Astrocyte (in vitro differentiated cells and primary cell): ENCODE data around the gene SNRPD2. TPM values are rescaled to one million over a fixed set of nuclear protein-coding genes. Genes with fewer than 3 reads are reported as not detected.
"Not testable (repeated sequence)": the region's sequence is repeated elsewhere in the genome, so short reads cannot be mapped to it uniquely, and the experiment has no call there.

ENCODE experiments used
- DNase-seq: peaks from one replicate; pipeline ENCODE4 v3.0.0-alpha.2; 2010; ENCODE audit warnings: low read depth
- FAIRE-seq: peaks from 2 replicates; lab custom pipeline; 2011; peaks lifted over from hg19 to GRCh38; lab: Jason Lieb, UNC
- H2AFZ ChIP-seq: 2 replicates; pipeline ENCODE4 v1.6.0; 2012; ENCODE audit warnings: low read depth, low read length, inconsistent platforms
- H3K27ac ChIP-seq: 2 replicates; pipeline ENCODE4 v1.5.1; 2011; ENCODE audit warnings: low read depth, low read length, inconsistent platforms
- H3K27me3 ChIP-seq: 2 replicates; pipeline ENCODE4 v1.6.0; 2011; ENCODE audit warnings: low read length, inconsistent platforms; ENCODE audit not compliant: insufficient read depth
- H3K36me3 ChIP-seq: 2 replicates; pipeline ENCODE4 v1.5.1; 2011; ENCODE audit warnings: low read length, inconsistent platforms; ENCODE audit not compliant: insufficient read depth
- H3K4me1 ChIP-seq: 2 replicates; pipeline ENCODE4 v1.5.1; 2011; ENCODE audit warnings: low read length, inconsistent platforms; ENCODE audit not compliant: insufficient read depth
- H3K4me2 ChIP-seq: 2 replicates; pipeline ENCODE4 v1.6.0; 2012; ENCODE audit warnings: low read length, inconsistent platforms
- H3K4me3 ChIP-seq: 2 replicates; pipeline ENCODE4 v1.5.1; 2011; ENCODE audit warnings: low read depth, mild to moderate bottlenecking, low read length, inconsistent platforms; ENCODE audit not compliant: insufficient read depth
- H3K79me2 ChIP-seq: 2 replicates; pipeline ENCODE4 v1.6.0; 2012; ENCODE audit warnings: mild to moderate bottlenecking, low read length, inconsistent platforms; ENCODE audit not compliant: insufficient read depth
- H3K9ac ChIP-seq: 2 replicates; pipeline ENCODE4 v1.6.0; 2012; ENCODE audit warnings: mild to moderate bottlenecking, low read length, inconsistent platforms
- H3K9me3 ChIP-seq: 2 replicates; pipeline ENCODE4 v1.5.1; 2012; ENCODE audit warnings: low read depth, mild to moderate bottlenecking, low read length, inconsistent platforms; ENCODE audit not compliant: insufficient read depth
- H4K20me1 ChIP-seq: 2 replicates; pipeline ENCODE4 v1.6.0; 2012; ENCODE audit warnings: low read length, inconsistent platforms; ENCODE audit not compliant: insufficient read depth
- H3K27ac Mint-ChIP-seq: one replicate; pipeline ENCODE4 v1.8.0; 2021; ENCODE audit warnings: mild to moderate bottlenecking, mixed read lengths; ENCODE audit not compliant: unreplicated experiment
- H3K27me3 Mint-ChIP-seq: one replicate; pipeline ENCODE4 v1.8.0; 2021; ENCODE audit warnings: low read depth, mixed read lengths; ENCODE audit not compliant: unreplicated experiment
- H3K36me3 Mint-ChIP-seq: one replicate; pipeline ENCODE4 v1.8.0; 2021; ENCODE audit warnings: low read depth, mixed read lengths; ENCODE audit not compliant: unreplicated experiment
- H3K4me1 Mint-ChIP-seq: one replicate; pipeline ENCODE4 v1.8.0; 2021; ENCODE audit warnings: low read depth, mixed read lengths; ENCODE audit not compliant: unreplicated experiment
- H3K4me3 Mint-ChIP-seq: one replicate; pipeline ENCODE4 v1.8.0; 2021; ENCODE audit warnings: mild to moderate bottlenecking, moderate library complexity, mixed read lengths; ENCODE audit not compliant: unreplicated experiment
- H3K9me3 Mint-ChIP-seq: one replicate; pipeline ENCODE4 v1.8.0; 2021; ENCODE audit warnings: mild to moderate bottlenecking, mixed read lengths; ENCODE audit not compliant: unreplicated experiment
- CTCF ChIP-seq: IDR thresholded peaks from 2 replicates; pipeline ENCODE4 v1.5.1; 2011; ENCODE audit warnings: low read depth, mild to moderate bottlenecking, inconsistent platforms, low read length, moderate library complexity; ENCODE audit not compliant: insufficient read depth
- EZH2 ChIP-seq: IDR thresholded peaks from 2 replicates; pipeline ENCODE4 v1.6.1; 2012; ENCODE audit warnings: mild to moderate bottlenecking, low read length, inconsistent platforms; ENCODE audit not compliant: insufficient read depth
- total RNA-seq: library from RNA; stranded (reverse); gene quantifications from 2 replicates; pipeline ENCODE4 v1.2.1, GENCODE V29; 2021

SNRPD2 gene
- total RNA-seq, 1 donor from 2014 or later: 459 TPM

- peak overlapping the region; percentile 97 for H3K4me3 ChIP-seq
- H3K36me3 Mint-ChIP-seq: peaks cover 4% of the 10 kb centered on the region
Measured at GRCh38 chr19:45729800-45730290, 38.1 kb upstream of the SNRPD2 start.

GRCh38 chr19:45728683-45729082 is 36.9 kb upstream of the SNRPD2 start:
- H3K27ac Mint-ChIP-seq: not testable (repeated sequence)

More at GRCh38 chr19:45729800-45730290, 38.1 kb upstream of the SNRPD2 start:
- Histone ChIP-seq H3K27me3 (no peaks in the 10 kb centered on the region), H3K9ac (peak overlapping the region; percentile 97), H3K4me2 (peak overlapping the region; percentile 100), H3K36me3 (no peaks in the 10 kb centered on the region), H3K79me2 (peaks cover 59% of the 10 kb centered on the region), H2AFZ (peak overlapping the region; percentile 82), H3K9me3 (no peaks in the 10 kb centered on the region), H4K20me1 (peaks cover 38% of the 10 kb centered on the region), H3K27ac (peak overlapping the region; percentile 36), H3K4me1 (no peaks in the 10 kb centered on the region)
- peaks cover 1% of the 10 kb centered on the region for H3K4me1 Mint-ChIP-seq
- H3K27ac Mint-ChIP-seq: peak overlapping the region; percentile 76
- DNase-seq (no peak), FAIRE-seq (no peak)
- H3K9me3 Mint-ChIP-seq: no peaks in the 10 kb centered on the region
- TF ChIP-seq CTCF (no peak), EZH2 (no peak)
- no peaks in the 10 kb centered on the region for H3K27me3 Mint-ChIP-seq
- H3K4me3 Mint-ChIP-seq: peak overlapping the region; percentile 98

GRCh38 chr19:45720065-45720464 is 28.3 kb upstream of the SNRPD2 start:
- Mint-ChIP-seq H3K36me3 (peaks cover 13% of the 10 kb centered on the region), H3K4me1 (peaks cover 31% of the 10 kb centered on the region)
- not testable (repeated sequence) for H3K9me3 Mint-ChIP-seq, DNase-seq, H3K9me3 ChIP-seq, H3K27ac Mint-ChIP-seq, H3K4me3 ChIP-seq, H3K27ac ChIP-seq, H3K4me3 Mint-ChIP-seq, H3K27me3 Mint-ChIP-seq, H3K27me3 ChIP-seq, H3K4me2 ChIP-seq, H4K20me1 ChIP-seq, FAIRE-seq, H2AFZ ChIP-seq, H3K9ac ChIP-seq
- Histone ChIP-seq H3K36me3 (peaks cover 11% of the 10 kb centered on the region), H3K4me1 (peaks cover 35% of the 10 kb centered on the region), H3K79me2 (peaks cover 66% of the 10 kb centered on the region)

More at GRCh38 chr19:45728683-45729082, 36.9 kb upstream of the SNRPD2 start:
- not testable (repeated sequence) for H3K27me3 Mint-ChIP-seq, H3K36me3 Mint-ChIP-seq, H2AFZ ChIP-seq, H3K36me3 ChIP-seq, FAIRE-seq, H3K4me3 ChIP-seq, H3K9me3 ChIP-seq, H3K4me1 Mint-ChIP-seq, H3K4me2 ChIP-seq, H3K9me3 Mint-ChIP-seq, H3K27ac ChIP-seq, H3K27me3 ChIP-seq, H3K4me1 ChIP-seq, H3K9ac ChIP-seq, DNase-seq
- Histone ChIP-seq H4K20me1 (peaks cover 43% of the 10 kb centered on the region), H3K79me2 (peaks cover 64% of the 10 kb centered on the region)
- peak overlapping the region; percentile 69 for H3K4me3 Mint-ChIP-seq
